GM21529 (cell line): ENCODE data around the gene JADE2.

Source experiments
- ATAC-seq: cut with Tn5 transposase; IDR thresholded peaks from one replicate; pipeline ENCODE4 v1.9.1; 2021; ENCODE audit not compliant: unreplicated experiment

Gene JADE2

GRCh38 chr5:134529460-134529859, 4.0 kb downstream of the JADE2 start:
- ATAC-seq = no peak

DNA sequence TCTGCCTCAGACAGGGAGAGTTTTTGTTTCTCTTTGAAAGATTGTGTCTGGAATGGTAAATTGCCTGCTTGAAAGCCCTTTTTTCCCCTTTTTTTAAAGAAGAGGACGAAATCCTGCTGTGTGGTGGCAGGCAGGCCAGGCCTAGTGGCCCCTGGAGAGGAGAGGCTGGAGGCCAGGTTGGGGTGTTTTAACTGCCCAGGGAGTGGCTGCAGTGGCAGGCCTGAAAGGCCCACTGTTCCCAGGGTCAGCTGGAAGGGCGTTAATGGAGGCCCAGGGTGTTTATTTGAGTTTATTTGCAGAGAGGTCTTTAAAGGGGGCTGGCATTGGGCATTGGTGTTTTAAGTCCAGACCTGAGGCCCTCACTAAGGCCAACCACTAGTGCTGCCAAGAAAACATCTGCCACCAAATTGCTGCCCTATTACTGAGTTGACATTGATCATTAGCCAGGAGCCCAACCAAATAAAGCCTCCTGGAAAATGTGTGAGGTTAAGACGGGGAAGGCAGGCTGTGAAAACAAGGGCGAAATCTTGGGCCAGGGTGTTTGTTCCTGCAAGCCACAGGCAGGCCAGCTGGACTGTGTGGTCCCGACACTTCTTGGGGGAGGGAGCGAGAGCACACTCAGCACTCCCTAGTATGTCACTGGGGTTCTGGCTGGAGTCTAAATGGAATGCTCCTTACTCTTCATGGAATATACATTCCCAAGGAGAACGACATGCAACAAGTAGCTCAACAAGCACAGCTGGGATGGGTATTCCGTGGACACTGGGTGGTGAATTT, 5.0 kb downstream of the JADE2 start:
- ATAC-seq = no peak

DNA sequence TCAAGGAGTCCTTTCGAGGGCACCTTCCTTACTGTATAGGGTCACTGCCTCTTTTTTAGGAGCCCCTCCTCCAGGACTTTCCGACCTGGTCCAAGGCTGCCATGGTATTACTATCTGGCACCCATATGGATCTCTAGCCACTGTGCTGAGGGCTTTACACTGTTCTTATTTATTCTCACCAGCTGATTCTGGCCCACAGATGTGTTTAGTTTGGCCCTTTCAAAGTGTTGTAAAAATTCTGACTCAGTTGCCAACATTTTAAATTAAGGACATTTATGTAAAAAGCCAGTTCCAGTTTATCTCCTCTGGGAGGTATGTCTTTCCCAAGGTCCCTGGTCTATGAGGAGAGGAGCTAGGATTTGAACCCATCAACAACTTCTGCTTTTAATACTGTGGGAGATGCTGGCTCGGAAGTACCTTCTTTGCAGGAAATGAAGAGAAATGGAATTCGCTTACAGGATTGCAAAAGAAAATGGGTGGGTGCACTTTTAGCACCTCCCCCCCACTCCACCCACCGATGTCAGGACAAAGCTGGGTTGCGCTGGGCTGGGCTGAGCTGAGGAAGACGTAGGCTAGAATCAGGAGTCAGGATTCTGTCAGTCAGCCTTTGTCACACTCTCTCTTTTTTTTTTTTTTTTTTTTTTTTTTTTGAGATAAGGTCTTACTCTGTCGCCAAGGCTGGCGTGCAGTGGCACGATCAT, 7.8 kb downstream of the JADE2 start:
- no peak for ATAC-seq

- no peak for ATAC-seq
Measured at GRCh38 chr5:134534058-134534725, 8.7 kb downstream of the JADE2 start.

GRCh38 chr5:134534726-134535110, 9.2 kb downstream of the JADE2 start:
- ATAC-seq = no peak

GRCh38 chr5:134536876-134537275, 11.4 kb downstream of the JADE2 start:
- ATAC-seq = no peak

GRCh38 chr5:134537297-134537696, 11.8 kb downstream of the JADE2 start:
- no peak for ATAC-seq

DNA sequence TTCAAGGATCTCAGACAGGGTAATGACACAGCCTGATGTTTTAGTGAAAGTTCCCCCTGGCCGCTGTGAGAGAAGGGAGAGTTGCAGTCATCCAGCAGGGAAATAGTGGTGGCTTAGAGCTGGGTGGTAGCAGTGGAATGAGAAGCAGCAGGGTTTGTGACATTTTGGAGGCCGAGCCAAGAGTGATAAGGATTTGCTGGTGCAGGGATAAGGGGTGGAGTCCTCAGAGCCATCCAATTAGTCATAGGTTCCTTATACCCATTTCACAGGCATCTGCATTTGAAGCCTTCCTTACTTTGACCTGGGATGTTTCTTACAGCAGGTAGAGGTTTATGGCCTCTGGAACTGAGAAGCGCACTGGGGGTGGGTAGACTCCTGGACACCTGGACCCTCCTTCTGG, 12.8 kb downstream of the JADE2 start:
- no peak for ATAC-seq

GRCh38 chr5:134539732-134540131, 14.3 kb downstream of the JADE2 start:
- no peak for ATAC-seq

DNA sequence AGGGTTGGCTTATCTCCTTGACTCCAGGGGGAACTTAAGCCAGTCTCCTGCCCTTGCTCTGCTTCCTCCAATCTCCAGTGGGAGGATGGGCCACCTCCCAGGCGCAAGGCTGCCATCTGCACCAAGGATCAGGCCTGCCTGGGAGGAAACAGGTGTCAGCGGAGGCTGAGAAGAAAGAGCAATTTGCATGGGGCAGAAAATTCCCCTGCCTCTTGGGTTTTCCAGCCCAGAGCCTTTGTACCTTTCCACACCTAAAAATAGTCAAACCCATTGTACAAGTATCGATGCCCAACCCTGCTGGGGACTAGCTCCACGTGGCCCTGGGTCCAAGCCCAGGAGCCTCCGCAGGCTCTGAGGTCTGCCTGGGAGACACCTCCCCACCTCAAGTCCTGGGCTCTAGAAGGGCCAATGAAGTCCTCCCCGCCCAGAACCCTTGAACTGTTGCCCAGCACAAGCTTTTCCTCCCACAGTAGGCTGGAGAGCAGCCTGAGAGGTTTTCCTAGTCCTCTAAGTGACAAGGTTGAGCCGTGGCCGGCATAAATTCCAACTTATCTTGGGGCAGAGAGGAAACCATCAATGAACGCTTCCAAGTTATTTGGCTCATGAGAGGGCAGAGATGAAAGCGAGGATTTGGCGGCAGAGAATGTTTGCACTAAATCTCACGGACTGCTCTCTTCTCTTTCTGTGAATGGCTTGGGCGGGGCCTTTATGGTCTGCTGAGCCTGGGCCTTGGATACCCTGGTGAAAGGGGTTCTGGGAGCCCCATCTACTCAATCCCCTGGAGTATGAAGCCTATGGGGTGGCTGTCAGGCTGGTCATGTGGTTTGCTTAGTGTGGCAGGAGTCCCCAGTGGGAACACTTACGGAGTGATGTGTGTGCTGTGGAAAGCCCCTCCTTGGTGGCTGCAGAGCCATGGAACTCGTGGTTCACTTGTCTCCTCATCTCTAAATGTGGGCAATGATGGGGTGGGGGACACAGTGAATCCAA, 15.6 kb downstream of the JADE2 start:
- peak; percentile 40 for ATAC-seq

DNA sequence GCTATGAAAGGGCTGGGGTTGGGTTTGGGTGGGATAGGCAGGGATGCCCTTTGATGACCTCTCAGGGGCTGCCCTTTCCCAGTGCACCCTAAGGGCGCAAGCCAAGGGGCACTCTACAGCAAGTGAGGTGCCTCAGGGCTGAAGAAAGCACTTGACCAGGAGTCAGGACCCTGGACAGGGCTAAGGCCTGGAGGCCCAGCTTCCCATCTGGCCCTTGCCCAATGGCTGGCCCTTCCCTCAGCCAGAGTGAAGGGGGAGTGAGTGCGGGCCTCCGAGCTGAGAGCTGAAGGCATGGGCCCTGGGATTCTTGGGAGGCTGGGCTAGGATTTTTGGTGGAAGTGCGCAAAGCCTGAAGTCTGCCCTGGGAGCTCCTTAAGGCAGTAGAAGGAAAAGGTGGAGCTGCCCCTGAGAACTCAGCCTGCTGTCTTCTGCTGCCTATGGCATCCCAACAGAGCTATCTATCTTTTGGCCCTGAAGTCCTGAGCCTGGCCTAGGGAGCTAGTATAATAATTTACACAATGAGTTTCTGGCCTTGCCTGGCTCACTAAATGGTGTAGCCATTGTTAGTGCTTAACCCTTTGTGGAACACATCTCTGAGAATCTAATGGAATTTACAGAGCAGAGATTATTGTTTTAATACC, 16.4 kb downstream of the JADE2 start:
- no peak for ATAC-seq

GRCh38 chr5:134543820-134544614, 18.5 kb downstream of the JADE2 start:
- ATAC-seq = peak; percentile 48

- ATAC-seq = no peak
Measured at GRCh38 chr5:134545070-134545868, 19.8 kb downstream of the JADE2 start.

DNA sequence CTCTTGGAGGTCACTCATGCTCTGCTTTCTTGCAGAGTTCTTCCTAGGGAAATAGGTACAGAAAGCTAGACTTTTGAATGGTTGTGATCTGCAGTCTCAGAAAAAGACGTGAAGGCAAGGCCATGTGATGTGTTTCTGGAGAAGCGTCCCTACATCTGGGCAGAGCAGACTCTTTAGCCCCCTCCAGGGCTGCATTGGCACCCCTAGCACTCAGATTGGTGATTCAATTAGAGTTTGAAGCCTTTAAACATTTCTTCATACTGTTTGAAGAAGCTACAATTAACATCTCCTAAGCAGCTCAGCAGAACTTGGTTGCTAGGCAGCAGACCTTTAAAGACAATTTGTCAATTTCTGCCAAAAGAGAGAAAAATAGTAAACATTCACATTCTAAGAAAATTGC, 21.6 kb downstream of the JADE2 start:
- ATAC-seq = no peak

- ATAC-seq = no peak
Measured at GRCh38 chr5:134547579-134547978, 22.1 kb downstream of the JADE2 start.

GRCh38 chr5:134547999-134548658, 22.7 kb downstream of the JADE2 start:
- ATAC-seq = no peak

GRCh38 chr5:134549714-134550113, 24.2 kb downstream of the JADE2 start:
- ATAC-seq = no peak
